Measurements from ENCODE around the gene OSBPL3. TPM values are rescaled to one million over a fixed set of nuclear protein-coding genes. Genes with fewer than 3 reads are reported as not detected.

The OSBPL3 gene
- total and polyA plus RNA-seq, 2 donors (not counting 1 experiment from before 2014, with no cell fraction given) = 22.7 to 70.2 TPM

DNA sequence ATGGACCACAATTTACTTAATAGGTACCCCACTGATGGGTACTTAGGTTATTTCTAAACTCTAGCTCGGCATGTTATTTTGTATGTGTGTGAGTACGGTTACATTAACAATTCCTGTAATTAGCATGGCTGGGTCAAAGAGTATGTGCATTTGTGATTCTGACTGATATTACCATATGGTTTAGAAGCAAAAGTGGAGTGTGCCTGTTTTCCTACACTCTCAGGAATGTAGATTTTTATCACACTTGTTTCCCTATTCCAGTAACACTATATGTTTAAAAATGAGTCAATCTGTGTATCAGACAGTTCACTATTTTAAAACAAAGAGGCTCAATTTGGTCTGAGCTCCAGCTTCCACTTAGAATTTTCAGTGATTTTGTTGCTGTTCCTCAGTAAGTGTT lies 178.1 kb downstream of the OSBPL3 start:
- no peaks in the 10 kb centered on the region for H3K79me2 ChIP-seq (ENCODE audit: control insufficient read depth, insufficient read depth, low read length)
- H3K4me2 ChIP-seq (ENCODE audit: extremely low read depth, insufficient read depth, low read length) = no peak overlapping the region
- TF ChIP-seq, protein P1, sequence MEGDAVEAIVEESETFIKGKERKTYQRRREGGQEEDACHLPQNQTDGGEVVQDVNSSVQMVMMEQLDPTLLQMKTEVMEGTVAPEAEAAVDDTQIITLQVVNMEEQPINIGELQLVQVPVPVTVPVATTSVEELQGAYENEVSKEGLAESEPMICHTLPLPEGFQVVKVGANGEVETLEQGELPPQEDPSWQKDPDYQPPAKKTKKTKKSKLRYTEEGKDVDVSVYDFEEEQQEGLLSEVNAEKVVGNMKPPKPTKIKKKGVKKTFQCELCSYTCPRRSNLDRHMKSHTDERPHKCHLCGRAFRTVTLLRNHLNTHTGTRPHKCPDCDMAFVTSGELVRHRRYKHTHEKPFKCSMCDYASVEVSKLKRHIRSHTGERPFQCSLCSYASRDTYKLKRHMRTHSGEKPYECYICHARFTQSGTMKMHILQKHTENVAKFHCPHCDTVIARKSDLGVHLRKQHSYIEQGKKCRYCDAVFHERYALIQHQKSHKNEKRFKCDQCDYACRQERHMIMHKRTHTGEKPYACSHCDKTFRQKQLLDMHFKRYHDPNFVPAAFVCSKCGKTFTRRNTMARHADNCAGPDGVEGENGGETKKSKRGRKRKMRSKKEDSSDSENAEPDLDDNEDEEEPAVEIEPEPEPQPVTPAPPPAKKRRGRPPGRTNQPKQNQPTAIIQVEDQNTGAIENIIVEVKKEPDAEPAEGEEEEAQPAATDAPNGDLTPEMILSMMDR (conservative IDR thresholded peaks at IDR 0.05 in 1 of 2, IDR thresholded peaks at IDR 0.05 in 1 of 2; ENCODE audit: low read depth in 1 of 2, low read length in 2 of 2) = no peak
- no peak for TF ChIP-seq EZH2 (IDR thresholded peaks at IDR 0.05; ENCODE audit: low read length, missing control alignments)
- H3K4me3 ChIP-seq (replicated peaks in 1 of 4; ENCODE audit: control extremely low read depth in 1 of 4, insufficient read depth in 1 of 4, low read depth in 3 of 4, low read length in 4 of 4) = no peak overlapping the region
- no peak overlapping the region for H2AFZ ChIP-seq (ENCODE audit: low read length)
- H3K9ac ChIP-seq (ENCODE audit: insufficient read depth, low read length) = no peak overlapping the region
- H3K27ac ChIP-seq (ENCODE audit: insufficient read depth, low read length) = no peak overlapping the region
- H4K20me1 ChIP-seq (ENCODE audit: control insufficient read depth, extremely low read depth, insufficient read depth, low read length) = no peaks in the 10 kb centered on the region
- no peaks in the 10 kb centered on the region for H3K9me3 ChIP-seq (ENCODE audit: control insufficient read depth, insufficient read depth, low read depth, low read length)
- H3K4me1 ChIP-seq (ENCODE audit: control insufficient read depth, extremely low read depth, insufficient read depth, low read length) = no peaks in the 10 kb centered on the region
- no peaks in the 10 kb centered on the region for H3K27me3 ChIP-seq (ENCODE audit: control insufficient read depth, insufficient read depth, low read length)
- peaks cover 6% of the 10 kb centered on the region for H3K36me3 ChIP-seq (ENCODE audit: control insufficient read depth, insufficient read depth, low read length)
- no peak for DNase-seq (ENCODE audit: low read depth in 2 of 2)

DNA sequence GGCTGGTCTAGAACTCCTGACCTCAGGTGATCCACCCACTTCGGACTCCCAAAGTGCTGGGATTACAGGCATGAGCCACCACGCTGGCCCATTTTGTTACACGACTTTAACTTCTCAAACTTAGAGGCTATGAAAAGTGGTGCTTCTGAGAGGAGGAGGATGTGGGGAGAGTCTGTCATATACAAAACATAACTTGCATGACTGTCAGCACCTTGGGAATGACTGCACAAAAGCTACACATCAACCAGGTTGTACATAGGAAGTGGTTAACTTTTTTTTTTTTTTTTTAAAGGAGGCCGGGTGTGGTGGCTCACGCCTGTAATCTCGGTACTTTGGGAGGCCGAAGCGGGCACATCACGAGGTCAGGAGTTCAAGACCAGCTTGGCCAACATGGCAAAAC lies 179.3 kb downstream of the OSBPL3 start:
- TF ChIP-seq, protein P1 (conservative IDR thresholded peaks at IDR 0.05 in 1 of 2, IDR thresholded peaks at IDR 0.05 in 1 of 2; ENCODE audit: low read depth in 1 of 2, low read length in 2 of 2) = no peak
- TF ChIP-seq EZH2 (IDR thresholded peaks at IDR 0.05; ENCODE audit: low read length, missing control alignments) = no peak
- no peaks in the 10 kb centered on the region for H3K79me2 ChIP-seq (ENCODE audit: control insufficient read depth, insufficient read depth, low read length)
- H3K4me2 ChIP-seq (ENCODE audit: extremely low read depth, insufficient read depth, low read length) = no peak overlapping the region
- no peak overlapping the region for H3K4me3 ChIP-seq (replicated peaks in 1 of 4; ENCODE audit: control extremely low read depth in 1 of 4, insufficient read depth in 1 of 4, low read depth in 3 of 4, low read length in 4 of 4)
- H3K9ac ChIP-seq (ENCODE audit: insufficient read depth, low read length) = no peak overlapping the region
- no peaks in the 10 kb centered on the region for H3K4me1 ChIP-seq (ENCODE audit: control insufficient read depth, extremely low read depth, insufficient read depth, low read length)
- H4K20me1 ChIP-seq (ENCODE audit: control insufficient read depth, extremely low read depth, insufficient read depth, low read length) = no peaks in the 10 kb centered on the region
- no peaks in the 10 kb centered on the region for H3K27me3 ChIP-seq (ENCODE audit: control insufficient read depth, insufficient read depth, low read length)
- no peaks in the 10 kb centered on the region for H3K9me3 ChIP-seq (ENCODE audit: control insufficient read depth, insufficient read depth, low read depth, low read length)
- H3K36me3 ChIP-seq (ENCODE audit: control insufficient read depth, insufficient read depth, low read length) = peaks cover 6% of the 10 kb centered on the region
- DNase-seq (ENCODE audit: low read depth in 2 of 2) = no peak
- no peak overlapping the region for H3K27ac ChIP-seq (ENCODE audit: insufficient read depth, low read length)
- no peak overlapping the region for H2AFZ ChIP-seq (ENCODE audit: low read length)

DNA sequence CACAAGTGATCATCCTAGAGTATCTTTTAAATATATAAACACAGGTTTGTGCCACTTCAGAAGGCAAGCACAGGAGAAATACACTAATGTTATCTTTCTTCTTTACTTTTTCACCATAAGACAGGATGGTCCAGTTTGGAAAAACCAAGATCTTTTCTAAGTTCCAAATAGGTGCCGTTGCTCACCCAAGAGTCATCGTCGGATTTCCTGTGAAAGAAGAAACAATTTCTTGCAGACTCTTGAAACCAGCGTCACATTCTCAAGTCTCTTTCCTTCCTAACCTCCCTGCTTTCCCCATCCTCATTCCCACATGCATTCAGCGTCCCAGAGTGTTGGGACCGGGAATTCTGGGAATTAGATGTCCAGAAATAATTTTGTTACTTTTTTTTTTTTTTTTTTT lies 179.9 kb downstream of the OSBPL3 start:
- TF ChIP-seq, protein P1 (conservative IDR thresholded peaks at IDR 0.05 in 1 of 2, IDR thresholded peaks at IDR 0.05 in 1 of 2; ENCODE audit: low read depth in 1 of 2, low read length in 2 of 2) = no peak
- TF ChIP-seq EZH2 (IDR thresholded peaks at IDR 0.05; ENCODE audit: low read length, missing control alignments) = no peak
- Histone ChIP-seq H3K9ac (ENCODE audit: insufficient read depth, low read length) (no peak overlapping the region), H3K79me2 (ENCODE audit: control insufficient read depth, insufficient read depth, low read length) (no peaks in the 10 kb centered on the region), H3K9me3 (ENCODE audit: control insufficient read depth, insufficient read depth, low read depth, low read length) (no peaks in the 10 kb centered on the region), H2AFZ (ENCODE audit: low read length) (no peak overlapping the region), H3K27me3 (ENCODE audit: control insufficient read depth, insufficient read depth, low read length) (no peaks in the 10 kb centered on the region), H3K36me3 (ENCODE audit: control insufficient read depth, insufficient read depth, low read length) (peaks cover 6% of the 10 kb centered on the region), H4K20me1 (ENCODE audit: control insufficient read depth, extremely low read depth, insufficient read depth, low read length) (no peaks in the 10 kb centered on the region), H3K4me2 (ENCODE audit: extremely low read depth, insufficient read depth, low read length) (no peak overlapping the region), H3K4me3 (replicated peaks in 1 of 4; ENCODE audit: control extremely low read depth in 1 of 4, insufficient read depth in 1 of 4, low read depth in 3 of 4, low read length in 4 of 4) (no peak overlapping the region), H3K4me1 (ENCODE audit: control insufficient read depth, extremely low read depth, insufficient read depth, low read length) (no peaks in the 10 kb centered on the region), H3K27ac (ENCODE audit: insufficient read depth, low read length) (no peak overlapping the region)
- DNase-seq (ENCODE audit: low read depth in 2 of 2) = no peak

Data from fibroblast of lung (primary cell).